GM12878 (cell line): ENCODE data around the gene TRPV5.

Experiments used
- BHLHE40 ChIP-seq, 2 experiments: fragments of 450-650 bp in 1 of 2; IDR thresholded peaks; 2 replicates each; pipeline ENCODE4 v1.6.1; 2011 to 2017; ENCODE audit warnings: low read depth in 2 of 2, borderline replicate concordance in 1 of 2, improper control_type of control experiment in 1 of 2, low read length in 1 of 2, mild to moderate bottlenecking in 1 of 2
- MEF2A ChIP-seq: IDR thresholded peaks from 2 replicates; pipeline ENCODE4 v1.6.1; 2011; ENCODE audit warnings: low read depth, mild to moderate bottlenecking, low read length, moderate library complexity; ENCODE audit not compliant: insufficient read depth
- POLR2A ChIP-seq: IDR thresholded peaks from 2 replicates; pipeline ENCODE4 v1.6.1; 2011; ENCODE audit warnings: low read depth, mild to moderate bottlenecking, low read length
- SPI1 ChIP-seq: IDR thresholded peaks from 2 replicates; pipeline ENCODE4 v1.6.1; 2011; ENCODE audit warnings: low read depth, mild to moderate bottlenecking, low read length, moderate library complexity, borderline replicate concordance; ENCODE audit not compliant: insufficient read depth
- TARDBP ChIP-seq: IDR thresholded peaks from 2 replicates; pipeline ENCODE4 v1.6.1; 2016; ENCODE audit warnings: borderline replicate concordance
- YY1 ChIP-seq: IDR thresholded peaks from 2 replicates; pipeline ENCODE4 v1.6.1; 2011; ENCODE audit warnings: low read depth, mild to moderate bottlenecking, low read length
- TF ChIP-seq, protein P1 (sequence below), 3 experiments: IDR thresholded peaks in 2 of 3; conservative IDR thresholded peaks in 1 of 3; 2 replicates each; pipeline ENCODE4 v1.5.1; 2011; ENCODE audit warnings: low read depth in 3 of 3, low read length in 3 of 3, mild to moderate bottlenecking in 3 of 3, control low read depth in 2 of 3, moderate library complexity in 2 of 3, inconsistent platforms in 1 of 3, mixed read lengths in 1 of 3; ENCODE audit not compliant: control insufficient read depth in 2 of 3, insufficient read depth in 1 of 3; ENCODE audit errors: extremely low read depth in 1 of 3
- TF ChIP-seq, protein P2 (sequence below): fragments of 150-350 bp; IDR thresholded peaks from 2 replicates; pipeline ENCODE4 v1.6.1; 2016; ENCODE audit warnings: low read depth, low read length

DNA sequence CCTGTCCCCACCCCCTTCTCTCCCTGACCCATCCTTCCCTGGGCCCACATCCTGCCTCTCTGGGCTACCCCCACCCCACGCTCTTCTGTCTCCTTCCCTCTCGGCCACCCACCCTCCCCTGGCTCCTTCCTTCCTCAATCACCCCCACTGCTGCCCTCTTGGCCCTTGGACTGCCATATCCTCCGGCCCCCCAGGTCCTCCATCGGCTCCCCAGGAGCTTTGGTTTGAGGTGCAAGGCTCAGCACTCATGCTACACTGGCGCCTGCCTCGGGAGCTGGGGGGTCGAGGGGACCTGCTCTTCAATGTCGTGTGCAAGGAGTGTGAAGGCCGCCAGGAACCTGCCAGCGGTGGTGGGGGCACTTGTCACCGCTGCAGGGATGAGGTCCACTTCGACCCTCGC is 67.8 kb downstream of the TRPV5 start:
- TF ChIP-seq, protein P1, sequence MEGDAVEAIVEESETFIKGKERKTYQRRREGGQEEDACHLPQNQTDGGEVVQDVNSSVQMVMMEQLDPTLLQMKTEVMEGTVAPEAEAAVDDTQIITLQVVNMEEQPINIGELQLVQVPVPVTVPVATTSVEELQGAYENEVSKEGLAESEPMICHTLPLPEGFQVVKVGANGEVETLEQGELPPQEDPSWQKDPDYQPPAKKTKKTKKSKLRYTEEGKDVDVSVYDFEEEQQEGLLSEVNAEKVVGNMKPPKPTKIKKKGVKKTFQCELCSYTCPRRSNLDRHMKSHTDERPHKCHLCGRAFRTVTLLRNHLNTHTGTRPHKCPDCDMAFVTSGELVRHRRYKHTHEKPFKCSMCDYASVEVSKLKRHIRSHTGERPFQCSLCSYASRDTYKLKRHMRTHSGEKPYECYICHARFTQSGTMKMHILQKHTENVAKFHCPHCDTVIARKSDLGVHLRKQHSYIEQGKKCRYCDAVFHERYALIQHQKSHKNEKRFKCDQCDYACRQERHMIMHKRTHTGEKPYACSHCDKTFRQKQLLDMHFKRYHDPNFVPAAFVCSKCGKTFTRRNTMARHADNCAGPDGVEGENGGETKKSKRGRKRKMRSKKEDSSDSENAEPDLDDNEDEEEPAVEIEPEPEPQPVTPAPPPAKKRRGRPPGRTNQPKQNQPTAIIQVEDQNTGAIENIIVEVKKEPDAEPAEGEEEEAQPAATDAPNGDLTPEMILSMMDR (IDR thresholded peaks at IDR 0.05 in 2 of 3, conservative IDR thresholded peaks at IDR 0.05 in 1 of 3; ENCODE audit: control insufficient read depth in 2 of 3, extremely low read depth in 1 of 3, insufficient read depth in 1 of 3, low read depth in 3 of 3, low read length in 3 of 3): no peak
- TF ChIP-seq, protein P2, sequence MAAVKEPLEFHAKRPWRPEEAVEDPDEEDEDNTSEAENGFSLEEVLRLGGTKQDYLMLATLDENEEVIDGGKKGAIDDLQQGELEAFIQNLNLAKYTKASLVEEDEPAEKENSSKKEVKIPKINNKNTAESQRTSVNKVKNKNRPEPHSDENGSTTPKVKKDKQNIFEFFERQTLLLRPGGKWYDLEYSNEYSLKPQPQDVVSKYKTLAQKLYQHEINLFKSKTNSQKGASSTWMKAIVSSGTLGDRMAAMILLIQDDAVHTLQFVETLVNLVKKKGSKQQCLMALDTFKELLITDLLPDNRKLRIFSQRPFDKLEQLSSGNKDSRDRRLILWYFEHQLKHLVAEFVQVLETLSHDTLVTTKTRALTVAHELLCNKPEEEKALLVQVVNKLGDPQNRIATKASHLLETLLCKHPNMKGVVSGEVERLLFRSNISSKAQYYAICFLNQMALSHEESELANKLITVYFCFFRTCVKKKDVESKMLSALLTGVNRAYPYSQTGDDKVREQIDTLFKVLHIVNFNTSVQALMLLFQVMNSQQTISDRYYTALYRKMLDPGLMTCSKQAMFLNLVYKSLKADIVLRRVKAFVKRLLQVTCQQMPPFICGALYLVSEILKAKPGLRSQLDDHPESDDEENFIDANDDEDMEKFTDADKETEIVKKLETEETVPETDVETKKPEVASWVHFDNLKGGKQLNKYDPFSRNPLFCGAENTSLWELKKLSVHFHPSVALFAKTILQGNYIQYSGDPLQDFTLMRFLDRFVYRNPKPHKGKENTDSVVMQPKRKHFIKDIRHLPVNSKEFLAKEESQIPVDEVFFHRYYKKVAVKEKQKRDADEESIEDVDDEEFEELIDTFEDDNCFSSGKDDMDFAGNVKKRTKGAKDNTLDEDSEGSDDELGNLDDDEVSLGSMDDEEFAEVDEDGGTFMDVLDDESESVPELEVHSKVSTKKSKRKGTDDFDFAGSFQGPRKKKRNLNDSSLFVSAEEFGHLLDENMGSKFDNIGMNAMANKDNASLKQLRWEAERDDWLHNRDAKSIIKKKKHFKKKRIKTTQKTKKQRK: no peak
- TF ChIP-seq POLR2A (no peak), MEF2A (no peak), BHLHE40 (IDR thresholded peaks at IDR 0.05; ENCODE audit: borderline replicate concordance in 1 of 2, low read depth in 2 of 2, low read length in 1 of 2) (no peak), YY1 (no peak), TARDBP (no peak), SPI1 (no peak)
